Activated CD4-positive, CD25-positive, alpha-beta regulatory T cell treated with anti-CD3 and anti-CD28 coated beads, Interleukin-2, amount 50 U/mL, for 72 hours (primary cell): ENCODE results near the gene KIF3A.

Source experiments
- DNase-seq: peaks from one replicate; pipeline ENCODE4 v3.0.0; 2021

The KIF3A gene

DNA sequence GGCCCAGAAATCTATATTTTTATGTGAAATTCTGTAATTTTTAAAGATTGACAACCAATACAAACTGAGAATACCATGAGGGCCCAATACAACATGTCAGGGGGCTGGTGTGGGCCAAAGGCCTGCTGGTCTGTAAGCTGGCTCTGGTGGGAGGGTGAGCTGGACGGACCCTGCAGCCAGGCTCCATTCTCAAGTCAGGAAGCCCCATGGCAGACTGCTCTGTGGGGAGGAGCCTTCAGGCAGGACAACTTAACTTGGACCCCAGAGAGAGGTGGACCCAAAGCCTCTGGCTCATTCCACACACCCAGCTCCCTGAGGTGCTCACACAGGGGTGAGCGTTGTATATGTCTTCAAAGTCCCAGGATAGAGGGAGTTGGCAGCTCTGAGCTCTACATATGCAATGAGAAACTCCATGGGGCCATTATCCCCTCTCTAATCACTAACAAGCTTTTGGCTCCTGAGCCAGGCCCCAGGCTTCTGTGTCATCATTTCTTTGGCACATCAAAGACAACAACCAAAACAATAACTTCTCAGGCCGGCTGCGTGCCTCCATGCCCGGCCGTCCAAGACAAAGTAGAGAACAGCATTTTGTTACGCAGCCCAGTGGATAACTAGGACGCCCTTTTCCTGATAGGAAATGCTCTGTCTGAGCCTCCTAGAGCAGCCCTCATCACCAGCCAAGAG, 33.3 kb upstream of the KIF3A start:
- no peak for DNase-seq

DNA sequence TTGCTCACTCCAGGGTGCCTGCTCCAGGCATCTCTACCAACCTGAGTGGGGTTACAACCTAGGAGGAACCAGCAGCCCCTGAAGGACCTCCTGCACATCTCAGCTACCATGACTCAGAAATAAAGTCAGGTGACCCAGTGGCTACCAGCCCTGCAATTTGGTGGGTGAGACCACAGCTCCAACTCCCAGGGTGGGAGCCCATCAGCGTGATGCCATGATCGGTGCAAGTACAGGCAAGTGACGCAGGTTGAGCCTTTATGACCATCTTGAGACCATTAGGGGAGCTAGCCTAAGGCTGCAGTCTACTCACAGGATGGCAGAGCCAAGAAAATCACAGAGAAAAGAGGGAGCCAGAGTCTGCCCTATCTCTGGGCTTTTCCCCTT, 31.1 kb upstream of the KIF3A start:
- DNase-seq: no peak

DNA sequence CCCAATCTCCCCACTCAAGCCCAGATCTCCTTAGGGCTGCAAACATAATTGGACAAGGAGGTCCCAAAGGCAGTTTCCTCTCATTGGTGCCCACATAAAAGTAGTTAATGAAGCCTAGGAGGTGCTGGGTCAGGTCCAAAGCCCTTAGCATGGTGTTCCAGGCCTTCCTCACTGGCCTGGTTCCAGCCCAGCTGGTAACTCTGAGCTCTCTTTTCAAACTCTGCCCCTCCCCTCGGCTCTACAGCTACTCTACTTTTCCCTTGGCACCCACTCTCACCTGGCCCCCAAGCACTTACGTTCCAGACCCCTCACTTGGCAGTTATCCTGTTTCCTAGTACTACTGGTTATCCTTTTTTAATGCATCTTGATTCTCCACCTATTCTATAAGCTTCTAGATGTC, 29.8 kb upstream of the KIF3A start:
- DNase-seq: no peak

DNA sequence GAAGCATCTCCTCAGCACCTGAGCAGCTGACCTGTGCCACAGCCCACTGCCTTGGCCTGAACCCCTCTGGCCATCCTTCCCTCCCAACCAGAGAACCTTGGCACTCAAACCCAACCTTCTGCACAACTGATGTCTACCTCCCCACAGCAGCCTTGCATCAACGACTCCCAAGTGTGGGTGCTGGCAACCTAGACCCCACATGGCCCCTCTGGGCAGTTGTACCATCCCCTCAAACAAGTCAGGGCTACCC, 29.4 kb upstream of the KIF3A start:
- no peak for DNase-seq

DNA sequence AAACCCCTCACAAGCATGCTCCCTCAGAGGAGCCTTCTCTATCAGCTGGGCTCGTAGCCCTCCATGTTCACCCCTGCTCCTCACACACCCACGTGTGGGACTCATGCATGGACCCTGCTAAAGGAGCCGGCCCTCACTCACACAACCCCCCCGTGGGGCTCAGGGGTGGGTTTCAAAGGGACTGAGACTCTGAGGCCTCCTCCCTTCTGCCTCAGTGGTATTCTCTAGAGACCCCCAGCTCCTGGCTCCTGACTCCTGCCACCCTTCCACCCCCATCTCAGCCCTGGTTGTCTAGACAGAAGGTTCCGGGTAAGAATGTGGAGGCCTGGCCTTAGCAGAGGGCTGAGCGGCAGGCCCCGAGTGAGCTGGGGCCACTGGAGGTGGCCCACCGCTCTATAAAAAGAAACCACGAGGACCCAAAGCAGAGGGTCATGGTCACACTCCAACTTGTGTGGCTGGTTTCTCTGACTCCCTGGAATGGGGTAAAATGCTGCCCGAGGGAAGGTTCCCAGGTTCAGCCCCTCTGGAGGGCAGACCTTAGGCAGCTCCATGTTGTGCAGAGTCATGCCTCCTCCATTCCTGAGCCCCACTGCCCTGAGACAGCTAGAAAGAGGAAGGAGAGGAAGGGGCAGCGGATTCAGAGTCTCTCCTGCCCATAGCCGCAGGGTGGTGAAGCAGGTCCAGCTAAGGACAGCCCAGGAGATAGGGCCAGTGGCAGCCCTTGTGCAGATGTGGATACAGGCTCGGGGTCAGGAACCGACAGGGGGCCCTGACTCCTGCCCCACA, 28.9 kb upstream of the KIF3A start:
- no peak for DNase-seq

DNA sequence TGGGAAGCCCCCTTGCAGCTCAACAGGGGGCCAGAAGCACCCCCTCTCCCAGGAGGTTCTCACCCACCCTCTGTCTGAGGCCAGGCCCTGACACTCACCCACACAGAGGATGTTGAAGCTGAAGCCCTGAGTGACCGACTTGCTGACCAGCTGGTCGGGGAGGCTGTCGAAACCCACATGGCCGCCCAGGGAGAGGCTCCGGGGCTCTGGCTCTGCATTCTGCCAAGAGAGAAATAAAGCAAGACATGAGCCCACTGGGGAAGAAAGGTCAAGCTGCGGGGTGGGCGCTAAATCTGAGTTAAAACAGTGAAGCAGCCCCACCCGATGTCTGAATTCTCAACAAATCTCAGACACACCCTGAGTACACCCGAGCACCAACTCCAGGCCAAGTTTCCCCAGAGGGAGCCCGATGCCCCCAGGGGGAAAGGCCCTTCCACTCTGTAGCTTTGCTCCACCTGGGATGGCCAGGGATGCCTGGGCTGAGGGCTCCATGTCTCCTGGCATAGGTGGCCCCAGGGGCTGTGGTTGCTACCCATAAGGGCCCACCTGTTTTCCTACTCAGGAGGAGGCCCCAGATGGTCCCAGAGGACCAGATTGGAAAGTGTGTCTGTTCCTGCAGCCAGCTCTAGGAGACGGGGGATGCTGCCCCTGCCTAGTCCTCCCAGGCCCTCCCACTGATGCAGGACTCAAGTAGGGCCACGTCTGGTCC, 28.1 kb upstream of the KIF3A start:
- DNase-seq: no peak

DNA sequence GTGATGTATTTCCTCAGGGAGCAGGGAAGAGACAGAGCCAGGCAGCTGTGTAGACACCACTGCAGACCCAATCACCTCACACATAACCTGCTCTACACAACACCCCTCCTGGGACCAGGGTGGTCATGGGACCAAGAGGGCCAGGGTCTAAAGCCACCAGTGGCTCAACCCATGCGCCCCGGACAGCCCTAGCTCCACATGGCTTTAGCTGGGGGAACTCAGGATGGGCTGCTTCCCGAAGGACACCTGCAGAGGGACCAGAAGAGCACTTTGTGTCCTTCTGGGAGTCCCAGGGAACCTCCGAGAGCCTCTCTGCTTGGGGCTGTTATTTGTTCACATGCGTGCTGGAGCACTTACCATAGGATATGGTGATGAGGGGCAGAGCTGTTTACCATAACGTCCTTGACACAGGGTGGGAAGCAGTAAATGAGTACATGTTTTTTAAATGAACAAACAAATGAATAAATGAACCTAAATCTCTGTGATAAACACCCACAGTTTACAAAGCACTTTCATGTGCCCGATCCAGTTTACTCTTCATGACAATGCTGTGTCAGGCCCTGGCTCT, 27.4 kb upstream of the KIF3A start:
- no peak for DNase-seq

DNA sequence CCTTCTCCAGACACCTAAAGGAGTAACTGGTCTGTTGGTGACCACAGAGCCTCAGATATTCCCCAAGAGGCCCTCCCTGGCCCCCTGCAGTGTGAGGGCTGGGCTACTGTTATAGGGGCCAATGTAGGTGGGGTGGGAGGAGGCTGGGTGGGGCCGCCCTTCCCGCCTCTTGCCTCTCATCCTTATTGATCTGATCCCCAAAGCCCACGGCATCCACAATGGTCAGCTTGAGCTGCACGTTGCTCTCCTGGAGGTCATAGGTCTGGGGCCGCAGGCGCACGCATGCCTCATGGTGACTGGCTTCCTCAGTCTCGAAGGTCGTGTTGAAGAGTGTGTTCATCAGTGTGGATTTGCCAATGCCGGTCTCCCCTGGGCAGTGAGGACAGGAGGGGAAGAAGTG, 26.7 kb upstream of the KIF3A start:
- no peak for DNase-seq

DNA sequence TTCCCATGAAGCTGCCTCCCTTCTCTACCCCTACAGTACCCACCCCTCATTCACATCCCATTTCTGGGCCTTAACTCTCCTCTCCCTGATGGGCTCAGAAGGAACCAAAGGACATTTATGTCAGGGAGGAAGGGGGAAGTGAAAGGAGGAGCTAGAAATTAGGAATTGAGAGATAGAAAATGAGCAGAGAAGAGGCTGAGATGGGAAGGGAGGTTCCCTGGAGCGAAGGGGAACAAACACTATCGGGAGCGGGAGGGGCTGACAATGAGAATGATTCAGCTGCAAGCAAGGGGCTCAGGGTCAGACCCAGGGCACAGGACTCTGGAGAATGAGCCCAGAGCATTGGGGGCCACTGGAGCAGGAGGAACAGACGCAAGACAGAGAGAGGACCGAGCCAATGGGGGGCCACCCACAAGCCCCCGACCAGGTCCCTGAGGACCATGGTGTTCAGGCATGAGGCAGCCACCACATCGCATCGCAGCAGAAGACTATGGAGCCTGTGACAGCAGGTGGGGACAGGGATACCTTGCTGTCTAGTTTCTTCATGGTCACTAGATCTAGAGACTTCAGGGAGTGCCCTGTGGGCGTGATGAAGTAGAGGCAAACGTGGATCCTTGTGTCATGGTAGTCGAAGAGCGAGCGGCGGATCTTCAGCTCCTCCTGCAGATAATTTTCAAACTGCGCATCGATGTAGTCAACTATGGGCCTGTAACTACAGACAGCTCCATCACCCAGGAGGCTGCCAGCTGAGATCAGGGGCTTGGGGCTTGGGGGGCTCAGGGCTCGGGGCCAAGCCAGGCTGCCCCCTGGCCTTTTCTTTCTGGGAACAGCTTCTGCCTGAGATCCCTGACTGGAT, 26.1 kb upstream of the KIF3A start:
- no peak for DNase-seq

DNA sequence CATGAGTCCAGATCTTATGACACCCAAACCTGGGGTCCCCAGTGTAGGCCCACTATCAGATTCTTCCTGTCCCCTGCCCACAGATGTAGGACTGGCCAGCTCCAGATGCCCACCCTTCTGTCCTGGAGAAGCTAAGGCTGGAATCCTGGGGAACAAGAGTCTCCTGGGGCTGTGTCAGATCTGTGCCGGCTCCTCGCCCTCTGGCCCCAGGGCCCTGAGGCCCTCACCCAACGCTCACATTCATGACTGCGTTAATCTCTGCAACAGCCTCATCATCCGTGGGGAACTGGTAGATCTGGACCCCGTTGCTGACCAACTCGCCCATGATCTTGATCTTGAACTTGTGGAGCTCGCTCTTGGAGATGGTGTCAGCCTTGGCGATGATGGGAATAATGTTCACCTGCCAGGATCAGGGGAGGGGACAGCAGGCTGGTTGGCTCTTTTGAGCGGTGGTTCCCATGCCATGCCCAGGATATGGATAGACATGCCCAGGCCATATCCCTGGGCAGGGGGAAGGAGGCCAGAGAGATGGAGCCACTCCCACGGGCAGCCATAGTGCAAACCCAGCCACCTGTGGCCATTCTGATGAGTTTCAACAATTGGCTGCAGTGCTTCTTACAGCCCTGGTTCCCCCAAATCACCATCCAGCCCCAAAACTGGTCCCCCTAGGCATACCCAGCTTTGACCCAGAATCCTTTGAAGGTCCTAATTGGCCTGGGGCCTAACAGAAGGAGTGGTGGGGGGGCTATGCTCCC, 25.1 kb upstream of the KIF3A start:
- DNase-seq: no peak

DNA sequence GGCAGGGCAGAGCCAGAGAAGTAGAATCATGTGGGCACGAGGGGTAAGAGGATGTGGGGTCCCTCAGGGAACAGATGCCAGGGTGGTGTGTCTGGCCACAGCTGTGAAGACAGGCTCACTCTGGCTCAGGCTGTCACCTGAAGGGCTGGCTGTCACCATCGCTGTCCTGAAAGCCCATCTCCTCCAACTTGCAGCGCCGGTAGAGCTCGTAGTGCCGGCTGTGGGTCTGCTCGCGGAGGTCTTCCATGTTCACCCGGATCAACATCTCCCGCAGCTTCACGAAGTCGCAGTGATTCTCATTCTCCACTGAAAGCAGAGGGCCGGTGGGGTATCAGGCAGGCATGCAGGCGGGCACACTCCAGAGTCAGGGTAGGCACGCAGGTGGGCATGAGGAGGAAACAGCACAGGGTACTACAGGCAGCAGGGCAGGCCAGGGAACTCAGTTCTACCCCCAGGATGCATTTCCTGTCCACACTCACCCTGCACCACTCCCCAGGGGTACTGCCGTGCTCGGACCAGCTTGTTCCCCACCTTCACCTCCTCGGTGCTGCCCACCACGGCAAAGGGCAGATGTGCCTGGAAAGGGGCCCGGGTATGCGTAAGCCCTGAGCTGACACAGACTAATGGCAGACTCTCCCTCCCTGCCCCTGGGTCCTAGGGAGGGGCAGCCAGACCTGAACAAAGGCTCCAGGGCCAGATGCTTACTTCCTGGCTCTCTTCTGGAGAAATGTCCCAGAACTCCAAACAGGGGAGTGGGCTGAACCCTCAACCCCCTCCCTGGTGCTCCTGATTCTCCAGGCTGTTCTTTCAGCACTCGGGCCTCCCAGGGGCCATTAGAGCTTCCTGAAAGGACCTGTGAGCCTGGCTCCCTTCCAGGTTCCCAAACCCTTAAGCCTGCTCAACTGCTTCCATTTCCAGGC, 24.2 kb upstream of the KIF3A start:
- no peak for DNase-seq

DNA sequence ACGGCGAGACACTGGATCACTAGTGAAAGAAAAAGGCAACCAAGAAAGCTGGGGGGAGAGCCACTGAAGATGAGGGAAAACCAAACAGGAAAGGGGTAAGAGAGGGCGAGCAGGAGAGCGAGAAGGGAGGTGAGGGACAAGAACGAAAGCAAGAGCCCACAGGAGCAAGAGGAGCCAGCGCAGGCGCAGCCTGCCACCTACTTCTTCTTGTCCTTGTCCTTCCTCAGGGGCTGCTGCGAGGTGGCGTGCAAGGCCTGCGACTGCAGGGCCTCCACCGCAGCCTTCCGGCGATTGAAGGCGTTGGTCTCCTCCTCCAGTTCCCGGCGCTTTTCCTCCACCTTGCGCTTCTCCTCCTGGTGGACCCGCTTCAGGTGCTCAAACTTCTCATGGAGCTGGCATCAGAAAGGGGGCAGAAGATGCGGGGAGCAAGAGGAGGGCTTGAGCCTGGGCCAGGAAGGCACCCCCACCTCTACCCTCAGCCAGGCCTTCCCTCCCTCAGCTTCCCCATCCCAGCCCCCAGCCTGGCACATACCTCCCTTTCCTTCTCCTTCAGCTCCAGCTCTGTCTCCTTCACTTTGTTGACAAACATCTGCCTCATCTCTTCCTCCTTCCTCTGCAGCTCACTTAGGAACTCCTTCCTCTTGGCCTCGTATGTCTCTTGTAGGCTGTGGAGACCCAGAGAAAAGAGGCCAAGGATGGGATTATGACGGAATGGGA, 23.4 kb upstream of the KIF3A start:
- no peak for DNase-seq

DNA sequence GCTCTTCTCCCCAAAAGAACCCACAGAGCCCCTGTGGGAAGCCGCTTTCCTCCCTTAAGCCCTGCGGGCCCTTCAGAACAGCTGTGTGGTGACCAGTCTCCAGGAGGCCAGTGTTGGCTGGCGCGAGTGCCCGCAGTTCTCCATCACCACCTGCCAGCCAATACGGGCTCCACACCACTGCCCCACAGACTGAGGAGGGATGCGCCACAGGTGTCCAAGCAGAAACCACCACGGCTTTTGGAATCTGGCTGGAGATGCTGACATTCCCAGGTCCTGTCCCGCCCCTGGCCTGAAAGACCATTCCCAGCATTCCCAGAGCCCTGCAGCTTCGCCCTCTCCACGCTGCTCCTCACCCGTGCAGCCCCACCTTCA, 22.7 kb upstream of the KIF3A start:
- no peak for DNase-seq

DNA sequence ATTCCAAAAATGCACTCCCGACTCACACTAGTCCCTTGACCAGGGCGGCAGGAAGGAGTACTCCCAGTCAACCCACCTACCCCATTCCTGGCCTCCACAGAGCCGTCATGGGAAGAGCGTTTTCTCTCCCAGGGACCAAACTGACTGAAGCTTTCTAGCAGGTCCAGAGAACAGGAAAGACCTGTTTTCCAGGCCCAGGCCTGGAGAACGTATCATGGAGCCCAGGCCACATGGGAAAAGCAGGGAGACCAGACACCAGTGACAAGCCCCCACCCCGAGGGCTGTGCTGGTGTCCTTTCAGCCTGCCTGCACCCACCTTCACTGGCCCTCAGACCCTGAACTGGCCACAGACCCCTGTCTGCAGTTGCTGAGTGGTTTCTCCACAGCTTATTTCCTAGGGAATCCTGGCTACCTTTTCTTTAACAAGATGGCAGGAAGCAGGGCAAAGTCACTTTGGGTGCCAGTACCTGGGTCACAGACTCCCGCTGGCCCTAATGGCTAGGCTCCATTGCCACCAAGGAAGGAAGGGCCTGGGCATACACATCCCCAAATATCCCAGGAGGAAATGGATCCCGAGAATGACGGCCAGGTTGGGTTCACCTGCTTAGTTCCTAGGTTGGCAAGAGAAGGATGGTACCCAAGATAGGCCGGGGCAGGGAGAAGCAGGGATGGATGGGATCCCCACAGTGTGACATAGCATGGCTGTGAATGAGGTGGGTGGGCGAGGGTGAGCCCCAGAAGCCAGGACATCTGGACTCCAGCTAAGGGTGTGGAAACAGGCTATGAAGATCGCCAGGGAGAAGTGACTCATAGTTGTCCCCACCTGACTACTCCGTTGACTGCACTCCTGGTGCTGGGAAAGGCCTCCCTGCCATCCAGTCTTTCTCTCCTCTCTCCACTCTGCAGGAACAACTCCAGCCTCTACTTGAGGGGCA, 22.0 kb upstream of the KIF3A start:
- DNase-seq: no peak

DNA sequence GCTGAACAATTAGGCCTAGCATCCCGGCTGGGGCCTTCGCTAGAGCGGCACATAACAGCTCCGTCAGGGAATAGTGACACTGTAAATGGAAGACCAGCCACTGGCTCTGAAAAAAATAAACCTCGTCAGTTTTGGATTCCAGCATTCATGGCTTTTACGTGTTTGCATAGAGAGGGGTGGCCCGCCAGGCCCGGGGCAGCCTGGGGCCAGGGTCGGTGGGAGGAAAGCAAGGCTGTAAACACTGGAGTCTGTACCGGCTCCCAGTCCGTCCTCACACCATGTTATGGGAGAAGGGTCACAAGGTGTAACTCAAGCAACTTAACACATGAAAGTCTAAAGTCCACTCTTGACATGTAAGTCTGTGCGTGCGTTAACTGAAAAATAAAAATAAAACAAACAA, 21.1 kb upstream of the KIF3A start:
- no peak for DNase-seq

DNA sequence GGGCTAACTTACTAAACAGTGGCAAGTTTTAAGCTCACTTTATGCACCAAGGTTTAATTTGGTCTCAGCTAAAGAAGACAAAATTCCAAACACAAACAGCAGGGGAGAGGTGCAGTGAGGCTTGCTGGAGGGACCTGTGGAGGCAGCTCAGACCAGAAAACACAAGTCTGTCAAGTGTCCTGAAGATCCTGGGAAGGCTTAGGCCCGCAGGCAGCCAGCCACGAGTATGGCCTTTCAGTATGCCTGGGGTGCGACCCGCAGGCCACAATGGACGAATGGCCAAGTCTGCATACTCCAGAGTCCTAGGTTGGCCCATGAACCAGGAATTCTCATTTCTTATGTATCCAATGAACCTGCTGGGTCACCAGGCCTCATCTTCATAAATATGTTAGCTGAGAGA, 19.2 kb upstream of the KIF3A start:
- no peak for DNase-seq

DNA sequence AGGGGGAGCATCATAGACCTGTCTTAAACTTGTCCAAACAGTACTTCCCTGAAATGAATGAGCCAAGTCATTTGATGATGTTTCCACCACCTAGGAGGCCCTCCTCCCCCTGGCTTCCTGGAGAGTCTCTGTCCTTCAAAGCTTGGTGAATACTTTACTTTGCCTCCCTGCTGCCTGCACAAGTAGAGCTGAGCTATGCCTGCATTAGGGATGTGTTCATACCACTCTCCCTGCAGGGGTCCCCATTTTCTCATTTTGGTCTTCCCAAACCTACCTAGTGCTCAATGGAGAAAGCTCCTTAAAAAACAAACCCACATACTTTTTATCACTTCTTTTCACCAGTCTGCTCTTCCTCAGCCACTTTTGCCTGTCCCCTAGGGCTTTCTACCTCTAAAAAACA, 17.6 kb upstream of the KIF3A start:
- DNase-seq: no peak

DNA sequence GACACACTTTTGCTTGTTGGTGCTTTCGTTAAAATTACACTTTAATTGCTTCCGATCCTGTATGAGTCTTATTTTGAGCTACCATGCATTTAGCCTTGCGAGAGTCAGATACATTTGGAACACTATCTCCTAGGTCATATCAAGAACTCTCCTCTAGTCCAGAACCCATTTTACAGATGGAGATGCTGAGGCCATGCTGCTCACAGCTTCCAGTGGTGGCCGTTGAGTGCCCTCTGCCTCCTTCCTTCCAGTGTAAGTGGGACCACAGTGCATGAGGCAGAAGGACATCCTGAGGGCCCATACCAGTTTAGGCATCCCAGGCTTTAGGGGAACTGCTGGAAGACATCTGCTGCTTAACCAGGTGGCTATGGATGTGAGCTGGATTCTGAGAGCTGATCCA, 16.8 kb upstream of the KIF3A start:
- no peak for DNase-seq
